Peyer's patch (tissue), 4 donors: Measurements from ENCODE around the gene POLR1A. TPM values are rescaled to one million over a fixed set of nuclear protein-coding genes. Genes with fewer than 3 reads are reported as not detected.

Experiments
- DNase-seq, 3 donors: peaks; one replicate each; pipeline ENCODE4 v3.0.0-alpha.2; 2017 to 2019
- H3K27ac ChIP-seq, 4 donors: fragments of 200-600 bp; sonication (generic); one replicate each; pipeline ENCODE4 v1.5.1; 2016 to 2019
- H3K27me3 ChIP-seq, 2 donors: fragments of 200-600 bp; sonication (generic); one replicate each; pipeline ENCODE4 v1.5.1; 2019
- H3K36me3 ChIP-seq, 3 donors: fragments of 200-600 bp; sonication (generic); one replicate each; pipeline ENCODE4 v1.5.1; 2016 to 2019
- H3K4me1 ChIP-seq, 4 donors: fragments of 200-600 bp; sonication (generic); one replicate each; pipeline ENCODE4 v1.5.1; 2016 to 2019
- H3K4me3 ChIP-seq, 4 donors: fragments of 200-600 bp; sonication (generic); 1 replicate in 3 of 4; 2 replicates in 1 of 4; pipeline ENCODE4 v1.5.1; 2016 to 2019; ENCODE audit warnings: mild to moderate bottlenecking in 1 of 4
- H3K9me3 ChIP-seq, 4 donors: fragments of 200-600 bp; sonication (generic); one replicate each; pipeline ENCODE4 v1.5.1; 2016 to 2019; ENCODE audit warnings: mild to moderate bottlenecking in 1 of 4
- CTCF ChIP-seq, 6 experiments: fragments of 450-650 bp in 4 of 6; fragments of 200-600 bp in 2 of 6; sonication (generic) in 1 of 6; IDR thresholded peaks; one replicate each; pipeline ENCODE4 v1.5.1; 2017 to 2019; ENCODE audit warnings: antibody characterized with exemption in 6 of 6, mild to moderate bottlenecking in 3 of 6, moderate library complexity in 1 of 6
- POLR2A ChIP-seq, 2 donors: fragments of 450-650 bp; IDR thresholded peaks; one replicate each; pipeline ENCODE4 v1.5.1; 2017; ENCODE audit warnings: antibody characterized with exemption in 2 of 2, mild to moderate bottlenecking in 2 of 2, moderate library complexity in 2 of 2
- total RNA-seq, 4 donors: library from RNA; depleted of rRNA; stranded (reverse); fragments of >200 nt; gene quantifications; one replicate each; pipeline ENCODE4 v1.1.0, GENCODE V29; 2016

Gene POLR1A
- total RNA-seq, 4 donors from 2014 or later, result 9.1 to 27.2 (median 15.4) TPM

- H3K9me3 ChIP-seq, result no peaks in the 10 kb centered on the region
- H3K4me1 ChIP-seq, result no peaks in the 10 kb centered on the region
- DNase-seq, result no peak
- no peak overlapping the region for H3K4me3 ChIP-seq
- no peaks in the 10 kb centered on the region for H3K36me3 ChIP-seq
- H3K27ac ChIP-seq, result no peak overlapping the region
- no peaks in the 10 kb centered on the region for H3K27me3 ChIP-seq
- TF ChIP-seq POLR2A (IDR thresholded peaks at IDR 0.05) (no peak), CTCF (IDR thresholded peaks at IDR 0.05) (no peak)
Observed at GRCh38 chr2:85984788-85985187, 120.9 kb downstream of the POLR1A start.

GRCh38 chr2:85983766-85984165 lies 121.9 kb downstream of the POLR1A start:
- H3K4me1 ChIP-seq, result no peaks in the 10 kb centered on the region
- no peak for TF ChIP-seq CTCF (IDR thresholded peaks at IDR 0.05)
- TF ChIP-seq POLR2A (IDR thresholded peaks at IDR 0.05), result no peak
- H3K9me3 ChIP-seq, result no peaks in the 10 kb centered on the region
- no peak overlapping the region for H3K4me3 ChIP-seq
- no peak for DNase-seq
- H3K27ac ChIP-seq, result no peak overlapping the region
- H3K27me3 ChIP-seq, result no peaks in the 10 kb centered on the region
- H3K36me3 ChIP-seq, result no peaks in the 10 kb centered on the region

- Histone ChIP-seq H3K36me3 (no peaks in the 10 kb centered on the region), H3K27me3 (no peaks in the 10 kb centered on the region), H3K4me3 (no peak overlapping the region), H3K27ac (no peak overlapping the region), H3K9me3 (no peaks in the 10 kb centered on the region), H3K4me1 (no peaks in the 10 kb centered on the region)
- DNase-seq, result no peak
- TF ChIP-seq CTCF (IDR thresholded peaks at IDR 0.05), result no peak
Observed at GRCh38 chr2:85981579-85982247, 124.0 kb downstream of the POLR1A start.

- Histone ChIP-seq H3K27ac (no peak overlapping the region), H3K36me3 (no peaks in the 10 kb centered on the region), H3K4me1 (no peaks in the 10 kb centered on the region), H3K27me3 (no peaks in the 10 kb centered on the region), H3K4me3 (no peak overlapping the region), H3K9me3 (no peaks in the 10 kb centered on the region)
- TF ChIP-seq POLR2A (IDR thresholded peaks at IDR 0.05), result no peak
- TF ChIP-seq CTCF (IDR thresholded peaks at IDR 0.05), result no peak
- DNase-seq, result no peak
Observed at GRCh38 chr2:85978883-85979780, 126.6 kb downstream of the POLR1A start.

- H3K9me3 ChIP-seq, result no peaks in the 10 kb centered on the region
- TF ChIP-seq POLR2A (IDR thresholded peaks at IDR 0.05), result no peak
- TF ChIP-seq CTCF (IDR thresholded peaks at IDR 0.05), result no peak
- H3K27ac ChIP-seq, result no peak overlapping the region
- H3K4me1 ChIP-seq, result no peaks in the 10 kb centered on the region
- peak in 1 of 3 donors; percentile 30 for DNase-seq
- no peaks in the 10 kb centered on the region for H3K27me3 ChIP-seq
- no peak overlapping the region for H3K4me3 ChIP-seq
- no peaks in the 10 kb centered on the region for H3K36me3 ChIP-seq
Observed at GRCh38 chr2:85976106-85976920, 129.4 kb downstream of the POLR1A start.
